K562 (cell line): ENCODE measurements around the gene MBLAC2. TPM values are rescaled to one million over a fixed set of nuclear protein-coding genes. Genes with fewer than 3 reads are reported as not detected.

Source experiments
- ATF7 ChIP-seq: fragments of 450-650 bp; IDR thresholded peaks from 2 replicates; pipeline ENCODE4 v1.7.1; 2014; ENCODE audit warnings: mild to moderate bottlenecking, moderate library complexity
- CSDE1 ChIP-seq, 2 experiments: fragments of 450-650 bp; IDR thresholded peaks; 2 replicates each; pipeline ENCODE4 v1.6.1; 2016; ENCODE audit warnings: mild to moderate bottlenecking in 1 of 2
- EP300 ChIP-seq: IDR thresholded peaks from 2 replicates; pipeline ENCODE4 v1.6.1; 2012; ENCODE audit warnings: low read length, improper control_type of control experiment
- MXI1 ChIP-seq: IDR thresholded peaks from 2 replicates; pipeline ENCODE4 v1.6.1; 2011; ENCODE audit warnings: low read depth, mild to moderate bottlenecking, improper control_type of control experiment, low read length
- MYC ChIP-seq, 2 experiments: fragments of 250-450 bp in 1 of 2; sonication (Bioruptor Pico) in 1 of 2; IDR thresholded peaks; 2 replicates each; pipeline versions ENCODE4 v1.5.1 to v1.6.1; 2012 to 2021; ENCODE audit warnings: low read depth in 2 of 2, borderline replicate concordance in 1 of 2, improper control_type of control experiment in 1 of 2, low read length in 1 of 2, mild to moderate bottlenecking in 1 of 2, moderate library complexity in 1 of 2
- NFIC ChIP-seq: fragments of 450-650 bp; IDR thresholded peaks from 2 replicates; pipeline ENCODE4 v1.6.1; 2017; ENCODE audit warnings: mild to moderate bottlenecking, inconsistent platforms
- NONO ChIP-seq, 2 experiments: fragments of 200-400 bp in 1 of 2; fragments of 450-650 bp in 1 of 2; formaldehyde crosslinking in 1 of 2; IDR thresholded peaks; 2 replicates each; pipeline ENCODE4 v1.6.1; 2017; ENCODE audit warnings: low read depth in 2 of 2, mild to moderate bottlenecking in 2 of 2, moderate library complexity in 2 of 2, low read length in 1 of 2
- POLR2AphosphoS2 ChIP-seq: IDR thresholded peaks from 2 replicates; pipeline ENCODE4 v1.6.1; 2012; ENCODE audit warnings: low read length, improper control_type of control experiment
- PRMT5 ChIP-seq: sonication (generic); formaldehyde crosslinking; IDR thresholded peaks from 2 replicates; pipeline ENCODE4 v1.5.0; 2020; ENCODE audit warnings: missing genetic modification reagents
- RB1 ChIP-seq: fragments of 450-650 bp; IDR thresholded peaks from 2 replicates; pipeline ENCODE4 v1.6.1; 2017; ENCODE audit warnings: low read depth, mild to moderate bottlenecking
- SFPQ ChIP-seq: fragments of 200-400 bp; formaldehyde crosslinking; IDR thresholded peaks from 2 replicates; pipeline ENCODE4 v1.6.1; 2017; ENCODE audit warnings: mild to moderate bottlenecking, low read depth, low read length, moderate library complexity
- SIRT6 ChIP-seq: IDR thresholded peaks from one replicate; pipeline ENCODE4 v1.6.1; 2012; ENCODE audit warnings: low read depth, mild to moderate bottlenecking, control low read depth, inconsistent platforms, low read length, moderate library complexity
- SMC3 ChIP-seq: conservative IDR thresholded peaks from 2 replicates; pipeline ENCODE4 v1.6.1; 2011; ENCODE audit warnings: low read depth, low read length, improper control_type of control experiment; ENCODE audit not compliant: insufficient read depth
- SREBF1 ChIP-seq: fragments of 150-350 bp; IDR thresholded peaks from 2 replicates; pipeline ENCODE4 v1.6.1; 2014; ENCODE audit warnings: antibody characterized with exemption, low read depth, low read length, borderline replicate concordance
- TRIM28 ChIP-seq: fragments of 450-650 bp; IDR thresholded peaks from 2 replicates; pipeline ENCODE4 v1.6.1; 2017
- ZHX1 ChIP-seq: fragments of 150-350 bp; conservative IDR thresholded peaks from 2 replicates; pipeline ENCODE4 v1.6.1; 2014; ENCODE audit warnings: low read length
- ZNF184 ChIP-seq: sonication (generic); formaldehyde crosslinking; IDR thresholded peaks from 2 replicates; pipeline ENCODE4 v1.5.0; 2020; ENCODE audit warnings: missing genetic modification reagents
- ZNF511 ChIP-seq: sonication (generic); formaldehyde crosslinking; IDR thresholded peaks from 2 replicates; pipeline ENCODE4 v1.8.0; 2022; ENCODE audit warnings: mild to moderate bottlenecking, missing genetic modification reagents
- polyA plus RNA-seq, 8 experiments: library from polyadenylated mRNA; depleted of rRNA in 4 of 8; stranded (reverse) in 5 of 8; unstranded in 3 of 8; fragments of >200 nt; fragmentation: Nextera tagmentation in 2 of 8; fragmentation: Illumina TruSeq in 1 of 8; extraction: Ambion mirVana in 2 of 8; extraction: Trizol in 1 of 8; gene quantifications; 2 replicates each; pipeline versions ENCODE4 v1.2.1 to v1.2.3, GENCODE V29; 2011 to 2014; ENCODE audit warnings: inconsistent platforms in 1 of 8, missing spikeins in 1 of 8
- total RNA-seq, 7 experiments: library from RNA; depleted of rRNA in 6 of 7; stranded (reverse); fragments of >200 nt in 6 of 7; fragmentation: Illumina TruSeq in 2 of 7; extraction: Trizol in 2 of 7; gene quantifications; 2 replicates each; pipeline versions ENCODE4 v1.2.1 to v1.2.3, GENCODE V29; 2011 to 2021; ENCODE audit warnings: low replicate concordance in 1 of 7

Gene MBLAC2
- total and polyA plus RNA-seq, 9 of the 15 experiments (the other 6 are each of a cell fraction or from before 2014, with no cell fraction given): 2.4 to 13.1 (median 10.3) TPM

GRCh38 chr5:90473396-90474234 lies 956 bp downstream of the MBLAC2 start (continued):
- no peak for TF ChIP-seq ZNF184 (CRISPR knock-in tag)
- no peak for TF ChIP-seq SFPQ
- no peak for TF ChIP-seq POLR2AphosphoS2
- TF ChIP-seq ATF7: no peak
- TF ChIP-seq SIRT6: no peak
- TF ChIP-seq ZNF511: peak; percentile 93; the same call in 1 of the 2 replicates
- TF ChIP-seq CSDE1 (IDR thresholded peaks at IDR 0.05): no peak
- no peak for TF ChIP-seq SREBF1
- no peak for TF ChIP-seq ZHX1
- 0 out of 2 replicates have a peak, but pooled peaks have one; percentile 4 for TF ChIP-seq MXI1
- TF ChIP-seq NFIC: no peak
- TF ChIP-seq NONO (IDR thresholded peaks at IDR 0.05; ENCODE audit: low read depth in 2 of 2, low read length in 1 of 2): 0 out of 4 replicates have a peak, but pooled peaks of 1 of the 2 experiments have one; percentile 13
- peak; percentile 89 for TF ChIP-seq MYC (IDR thresholded peaks at IDR 0.05; ENCODE audit: low read depth, low read length)
- TF ChIP-seq MYC (CRISPR knock-in tag; IDR thresholded peaks at IDR 0.05; ENCODE audit: borderline replicate concordance, low read depth): peak; percentile 88
- no peak for TF ChIP-seq PRMT5 (CRISPR knock-in tag)
- TF ChIP-seq RB1: no peak
- TF ChIP-seq TRIM28: no peak
- no peak for TF ChIP-seq EP300
- no peak for TF ChIP-seq SMC3
